Suprapubic skin (tissue), 4 donors: Measurements from ENCODE around the gene COL6A1. TPM values are rescaled to one million over a fixed set of nuclear protein-coding genes. Genes with fewer than 3 reads are reported as not detected.
"Not testable (repeated sequence)": the region's sequence is repeated elsewhere in the genome, so short reads cannot be mapped to it uniquely, and the experiment has no call there.

ENCODE experiments used
- DNase-seq, 2 donors: peaks; one replicate each; pipeline ENCODE4 v3.0.0-alpha.2; 2019; ENCODE audit warnings: low spot score in 2 of 2
- H3K27ac ChIP-seq: fragments of 200-600 bp; sonication (generic); one replicate; pipeline ENCODE4 v1.5.1; 2019
- H3K27me3 ChIP-seq: fragments of 200-600 bp; sonication (generic); one replicate; pipeline ENCODE4 v1.5.1; 2019
- H3K36me3 ChIP-seq: fragments of 200-600 bp; sonication (generic); one replicate; pipeline ENCODE4 v1.5.1; 2019
- H3K4me1 ChIP-seq: fragments of 200-600 bp; sonication (generic); one replicate; pipeline ENCODE4 v1.5.1; 2019
- H3K4me3 ChIP-seq: fragments of 200-600 bp; sonication (generic); one replicate; pipeline ENCODE4 v1.5.1; 2019; ENCODE audit warnings: mild to moderate bottlenecking
- H3K9me3 ChIP-seq: fragments of 200-600 bp; sonication (generic); one replicate; pipeline ENCODE4 v1.5.1; 2019
- CTCF ChIP-seq, 2 donors: fragments of 200-600 bp in 1 of 2; fragments of 450-650 bp in 1 of 2; sonication (generic) in 1 of 2; IDR thresholded peaks; one replicate each; pipeline ENCODE4 v1.5.1; 2016 to 2019; ENCODE audit warnings: antibody characterized with exemption in 2 of 2, mild to moderate bottlenecking in 1 of 2, moderate library complexity in 1 of 2
- EP300 ChIP-seq: sonication (generic); formaldehyde crosslinking; IDR thresholded peaks from one replicate; pipeline ENCODE4 v1.6.1; 2017; ENCODE audit warnings: antibody characterized with exemption
- POLR2A ChIP-seq, 2 donors: fragments of 450-650 bp; IDR thresholded peaks; one replicate each; pipeline ENCODE4 v1.6.1; 2017; ENCODE audit warnings: antibody characterized with exemption in 2 of 2, mild to moderate bottlenecking in 2 of 2, moderate library complexity in 2 of 2
- POLR2AphosphoS5 ChIP-seq, 3 donors: sonication (generic); formaldehyde crosslinking; IDR thresholded peaks; one replicate each; pipeline ENCODE4 v1.6.1; 2017; ENCODE audit warnings: antibody characterized with exemption in 3 of 3
- WGBS: methylation state at CpG from one replicate; pipeline ENCODE4 v1.1.5; 2018; 5-methylcytosine and 5-hydroxymethylcytosine counted together
- total RNA-seq, 4 donors: library from RNA; depleted of rRNA; stranded (reverse); fragments of >200 nt; gene quantifications; one replicate each; pipeline ENCODE4 v1.1.0, GENCODE V29; 2016

Gene COL6A1
- total RNA-seq, 4 donors from 2014 or later: 105 to 123 (median 109) TPM

GRCh38 chr21:46002841-46003574 is 21.4 kb downstream of the COL6A1 start:
- peaks cover 59% of the 10 kb centered on the region for H3K36me3 ChIP-seq
- H3K27ac ChIP-seq: no peak overlapping the region
- no peak overlapping the region for H3K4me3 ChIP-seq
- TF ChIP-seq POLR2A (IDR thresholded peaks at IDR 0.05): no peak
- TF ChIP-seq EP300: no peak
- TF ChIP-seq CTCF (IDR thresholded peaks at IDR 0.05): no peak
- TF ChIP-seq POLR2AphosphoS5 (IDR thresholded peaks at IDR 0.05): no peak
- no peaks in the 10 kb centered on the region for H3K9me3 ChIP-seq
- no peaks in the 10 kb centered on the region for H3K4me1 ChIP-seq
- peak in 1 of 2 donors; percentile 68 for DNase-seq
- H3K27me3 ChIP-seq: no peaks in the 10 kb centered on the region
- WGBS: 94% methylated on average over 21 of the region's 54 CpGs

GRCh38 chr21:46003575-46004007 is 22.0 kb downstream of the COL6A1 start:
- TF ChIP-seq EP300 (no peak), CTCF (IDR thresholded peaks at IDR 0.05) (no peak), POLR2A (IDR thresholded peaks at IDR 0.05) (no peak), POLR2AphosphoS5 (IDR thresholded peaks at IDR 0.05) (no peak)
- H3K4me3 ChIP-seq: no peak overlapping the region
- no peak overlapping the region for H3K27ac ChIP-seq
- H3K27me3 ChIP-seq: no peaks in the 10 kb centered on the region
- 95% methylated on average over 36 of the region's 42 CpGs for WGBS
- peaks cover 54% of the 10 kb centered on the region for H3K36me3 ChIP-seq
- no peaks in the 10 kb centered on the region for H3K4me1 ChIP-seq
- H3K9me3 ChIP-seq: peaks cover 4% of the 10 kb centered on the region
- peak in 1 of 2 donors; percentile 70 for DNase-seq

GRCh38 chr21:46004168-46004861 is 22.7 kb downstream of the COL6A1 start:
- Histone ChIP-seq H3K9me3 (peaks cover 4% of the 10 kb centered on the region), H3K36me3 (peaks cover 46% of the 10 kb centered on the region), H3K27ac (no peak overlapping the region), H3K4me1 (no peaks in the 10 kb centered on the region), H3K27me3 (no peaks in the 10 kb centered on the region), H3K4me3 (no peak overlapping the region)
- 79% methylated on average over 24 of the region's 24 CpGs for WGBS
- peak in 1 of 2 donors; percentile 74 for DNase-seq
- TF ChIP-seq EP300 (no peak), POLR2AphosphoS5 (IDR thresholded peaks at IDR 0.05) (no peak), POLR2A (IDR thresholded peaks at IDR 0.05) (no peak), CTCF (IDR thresholded peaks at IDR 0.05) (no peak)

GRCh38 chr21:46005081-46005480 is 23.5 kb downstream of the COL6A1 start:
- H3K36me3 ChIP-seq: peaks cover 42% of the 10 kb centered on the region
- WGBS: 80% methylated on average over 8 of the region's 12 CpGs
- H3K27me3 ChIP-seq: no peaks in the 10 kb centered on the region
- H3K27ac ChIP-seq: no peak overlapping the region
- TF ChIP-seq POLR2A (IDR thresholded peaks at IDR 0.05) (no peak), POLR2AphosphoS5 (IDR thresholded peaks at IDR 0.05) (no peak), EP300 (no peak), CTCF (IDR thresholded peaks at IDR 0.05) (no peak)
- H3K9me3 ChIP-seq: peaks cover 4% of the 10 kb centered on the region
- no peak overlapping the region for H3K4me3 ChIP-seq
- H3K4me1 ChIP-seq: no peaks in the 10 kb centered on the region
- peak in 1 of 2 donors; percentile 45 for DNase-seq

- 83% methylated on average over 18 of the region's 20 CpGs for WGBS
- Histone ChIP-seq H3K36me3 (peaks cover 38% of the 10 kb centered on the region), H3K4me3 (no peak overlapping the region), H3K9me3 (peaks cover 4% of the 10 kb centered on the region), H3K4me1 (no peaks in the 10 kb centered on the region), H3K27me3 (no peaks in the 10 kb centered on the region), H3K27ac (no peak overlapping the region)
- peak in 1 of 2 donors; percentile 75 for DNase-seq
- TF ChIP-seq CTCF (IDR thresholded peaks at IDR 0.05): no peak
- TF ChIP-seq EP300: no peak
- TF ChIP-seq POLR2A (IDR thresholded peaks at IDR 0.05): no peak
- TF ChIP-seq POLR2AphosphoS5 (IDR thresholded peaks at IDR 0.05): no peak
These were observed 23.9 kb downstream of the COL6A1 start for GRCh38 chr21:46005481-46005881.

GRCh38 chr21:46005894-46006546 is 24.4 kb downstream of the COL6A1 start:
- not testable (repeated sequence) for H3K27ac ChIP-seq, H3K27me3 ChIP-seq, H3K4me1 ChIP-seq, H3K9me3 ChIP-seq, H3K4me3 ChIP-seq
- peak in 1 of 2 donors; percentile 56 for DNase-seq
- H3K36me3 ChIP-seq: peaks cover 33% of the 10 kb centered on the region
- WGBS: 77% methylated on average over 5 of the region's 64 CpGs
